GM12801 (cell line): ENCODE data around the gene ERCC6L2.

Experiments used
- TF ChIP-seq, protein P1 (sequence below): IDR thresholded peaks from one replicate; pipeline ENCODE4 v1.5.1; 2011; ENCODE audit warnings: control low read depth; ENCODE audit not compliant: insufficient read length; ENCODE audit errors: extremely low read depth

ERCC6L2 gene

GRCh38 chr9:95836072-95836471, 39.4 kb upstream of the ERCC6L2 start:
- TF ChIP-seq, protein P1, sequence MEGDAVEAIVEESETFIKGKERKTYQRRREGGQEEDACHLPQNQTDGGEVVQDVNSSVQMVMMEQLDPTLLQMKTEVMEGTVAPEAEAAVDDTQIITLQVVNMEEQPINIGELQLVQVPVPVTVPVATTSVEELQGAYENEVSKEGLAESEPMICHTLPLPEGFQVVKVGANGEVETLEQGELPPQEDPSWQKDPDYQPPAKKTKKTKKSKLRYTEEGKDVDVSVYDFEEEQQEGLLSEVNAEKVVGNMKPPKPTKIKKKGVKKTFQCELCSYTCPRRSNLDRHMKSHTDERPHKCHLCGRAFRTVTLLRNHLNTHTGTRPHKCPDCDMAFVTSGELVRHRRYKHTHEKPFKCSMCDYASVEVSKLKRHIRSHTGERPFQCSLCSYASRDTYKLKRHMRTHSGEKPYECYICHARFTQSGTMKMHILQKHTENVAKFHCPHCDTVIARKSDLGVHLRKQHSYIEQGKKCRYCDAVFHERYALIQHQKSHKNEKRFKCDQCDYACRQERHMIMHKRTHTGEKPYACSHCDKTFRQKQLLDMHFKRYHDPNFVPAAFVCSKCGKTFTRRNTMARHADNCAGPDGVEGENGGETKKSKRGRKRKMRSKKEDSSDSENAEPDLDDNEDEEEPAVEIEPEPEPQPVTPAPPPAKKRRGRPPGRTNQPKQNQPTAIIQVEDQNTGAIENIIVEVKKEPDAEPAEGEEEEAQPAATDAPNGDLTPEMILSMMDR, result no peak

DNA sequence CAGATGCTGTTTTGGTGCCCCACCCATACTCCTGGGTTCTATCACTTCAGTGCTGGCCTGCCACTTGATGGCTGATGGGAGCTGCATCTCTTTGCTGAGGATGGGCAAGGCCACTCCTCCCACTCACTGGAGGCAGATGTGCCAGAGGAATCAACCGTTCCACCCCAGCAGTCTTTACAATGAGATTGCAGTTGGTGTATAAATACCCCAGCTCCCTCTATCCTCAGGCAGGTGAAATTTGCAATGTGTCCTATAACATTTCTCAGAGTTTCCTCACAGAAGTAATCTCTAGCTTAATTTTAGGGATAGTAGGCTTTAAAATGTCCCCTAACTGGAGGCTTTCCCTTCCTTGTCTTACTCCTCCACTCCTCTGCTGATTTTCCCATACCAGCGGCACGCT, 36.5 kb upstream of the ERCC6L2 start:
- TF ChIP-seq, protein P1, result no peak

GRCh38 chr9:95840074-95840473, 35.4 kb upstream of the ERCC6L2 start:
- TF ChIP-seq, protein P1, result no peak

DNA sequence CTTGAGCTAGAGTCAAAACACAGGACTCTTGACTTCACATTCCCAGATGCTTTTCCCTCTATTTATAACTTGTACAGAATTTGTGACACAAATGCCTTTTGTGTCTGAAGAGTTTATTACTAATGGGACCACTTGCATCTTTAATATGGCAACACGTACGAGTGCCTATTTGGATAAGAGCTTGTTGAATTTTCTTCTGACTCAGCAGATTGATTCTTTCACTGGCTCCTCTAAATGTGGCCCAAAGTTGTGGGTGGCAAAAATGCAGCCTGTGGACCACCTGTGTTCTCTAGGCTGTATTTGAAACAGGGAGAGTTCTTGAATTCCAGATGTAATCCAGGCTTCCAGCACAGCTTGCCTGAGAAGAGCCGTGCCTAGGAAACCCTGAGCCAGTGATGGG, 34.1 kb upstream of the ERCC6L2 start:
- TF ChIP-seq, protein P1, result no peak

GRCh38 chr9:95845751-95846150, 29.7 kb upstream of the ERCC6L2 start:
- TF ChIP-seq, protein P1, result no peak

- TF ChIP-seq, protein P1, result no peak
These were observed 26.7 kb upstream of the ERCC6L2 start for GRCh38 chr9:95848764-95849163.

- TF ChIP-seq, protein P1, result no peak
These were observed 23.1 kb upstream of the ERCC6L2 start for GRCh38 chr9:95852059-95853032.
